CD14-positive monocyte (primary cell): Measurements from ENCODE around the gene SLC24A2. TPM values are rescaled to one million over a fixed set of nuclear protein-coding genes. Genes with fewer than 3 reads are reported as not detected.

Source experiments
- DNase-seq, 3 donors: peaks; one replicate each; pipeline ENCODE4 v3.0.0-alpha.2; 2011 to 2022
- H2AFZ ChIP-seq: 2 replicates; pipeline ENCODE4 v1.6.0; 2012; ENCODE audit warnings: mild to moderate bottlenecking, low read depth, low read length, inconsistent platforms; ENCODE audit not compliant: insufficient read depth, poor library complexity, severe bottlenecking
- H3K27ac ChIP-seq, 2 donors: 1 replicate in 1 of 2; 2 replicates in 1 of 2; pipeline ENCODE4 v1.5.1; 2012 to 2013; ENCODE audit warnings: low read length in 2 of 2, control low read depth in 1 of 2, inconsistent platforms in 1 of 2, low read depth in 1 of 2, mild to moderate bottlenecking in 1 of 2
- H3K27me3 ChIP-seq, 2 donors: one replicate each; pipeline versions ENCODE4 v1.6.0 to v1.6.1; 2011 to 2013; ENCODE audit warnings: low read length in 2 of 2; ENCODE audit not compliant: control insufficient read depth in 2 of 2, insufficient read depth in 2 of 2
- H3K36me3 ChIP-seq, 2 donors: replicated peaks in 1 of 2; 1 replicate in 1 of 2; 2 replicates in 1 of 2; pipeline versions ENCODE4 v1.5.1 to v1.6.1; 2012 to 2013; ENCODE audit warnings: low read length in 2 of 2, control low read depth in 1 of 2, inconsistent platforms in 1 of 2, mild to moderate bottlenecking in 1 of 2; ENCODE audit not compliant: insufficient read depth in 2 of 2, control insufficient read depth in 1 of 2
- H3K4me1 ChIP-seq, 2 donors: 1 replicate in 1 of 2; 2 replicates in 1 of 2; pipeline versions ENCODE4 v1.5.1 to v1.6.1; 2012 to 2013; ENCODE audit warnings: low read length in 2 of 2, control low read depth in 1 of 2, inconsistent platforms in 1 of 2, mild to moderate bottlenecking in 1 of 2, moderate library complexity in 1 of 2; ENCODE audit not compliant: insufficient read depth in 2 of 2, control insufficient read depth in 1 of 2
- H3K4me2 ChIP-seq: replicated peaks from 2 replicates; pipeline ENCODE3; 2012; ENCODE audit warnings: low read length, moderate library complexity, mild to moderate bottlenecking; ENCODE audit not compliant: poor library complexity, severe bottlenecking; ENCODE audit errors: extremely low read depth
- H3K4me3 ChIP-seq, 3 experiments: fragments of 200-600 bp in 1 of 3; sonication (generic) in 1 of 3; replicated peaks in 1 of 3; 1 replicate in 2 of 3; 2 replicates in 1 of 3; pipeline ENCODE4 v1.5.1; 2011 to 2013; ENCODE audit warnings: low read length in 3 of 3, mild to moderate bottlenecking in 3 of 3, control low read depth in 2 of 3, low read depth in 2 of 3, inconsistent platforms in 1 of 3, moderate library complexity in 1 of 3
- H3K79me2 ChIP-seq: 2 replicates; pipeline ENCODE4 v1.6.0; 2012; ENCODE audit warnings: mild to moderate bottlenecking, control low read depth, inconsistent platforms, low read length, moderate library complexity; ENCODE audit not compliant: insufficient read depth
- H3K9ac ChIP-seq: 2 replicates; pipeline ENCODE4 v1.6.0; 2017; ENCODE audit warnings: low read length, mild to moderate bottlenecking; ENCODE audit not compliant: insufficient read depth, poor library complexity, severe bottlenecking
- H3K9me3 ChIP-seq, 2 donors: replicated peaks in 1 of 2; 1 replicate in 1 of 2; 2 replicates in 1 of 2; pipeline versions ENCODE4 v1.5.1 to v1.6.1; 2012 to 2013; ENCODE audit warnings: low read length in 2 of 2, control low read depth in 1 of 2; ENCODE audit not compliant: control insufficient read depth in 1 of 2, insufficient read depth in 1 of 2
- H4K20me1 ChIP-seq: 2 replicates; pipeline ENCODE4 v1.6.0; 2012; ENCODE audit warnings: mild to moderate bottlenecking, low read length, control low read depth, moderate library complexity; ENCODE audit not compliant: insufficient read depth
- H3K27ac Mint-ChIP-seq, 7 donors: one replicate each; pipeline ENCODE4 v1.8.0; 2020; ENCODE audit warnings: mild to moderate bottlenecking in 7 of 7, mixed read lengths in 7 of 7, moderate library complexity in 6 of 7, inconsistent platforms in 2 of 7
- H3K27me3 Mint-ChIP-seq, 3 donors: one replicate each; pipeline ENCODE4 v1.8.0; 2021 to 2022; ENCODE audit warnings: low read depth in 3 of 3, mild to moderate bottlenecking in 3 of 3, mixed read lengths in 3 of 3, moderate library complexity in 3 of 3, inconsistent platforms in 1 of 3
- H3K36me3 Mint-ChIP-seq, 2 donors: one replicate each; pipeline ENCODE4 v1.8.0; 2020; ENCODE audit warnings: mixed read lengths in 2 of 2, inconsistent platforms in 1 of 2, mild to moderate bottlenecking in 1 of 2
- H3K4me1 Mint-ChIP-seq: one replicate; pipeline ENCODE4 v1.8.0; 2020; ENCODE audit warnings: mild to moderate bottlenecking, mixed read lengths
- H3K4me3 Mint-ChIP-seq, 2 donors: one replicate each; pipeline ENCODE4 v1.8.0; 2020; ENCODE audit warnings: mild to moderate bottlenecking in 2 of 2, mixed read lengths in 2 of 2, moderate library complexity in 1 of 2
- H3K9me3 Mint-ChIP-seq, 7 donors: one replicate each; pipeline ENCODE4 v1.8.0; 2020 to 2022; ENCODE audit warnings: mixed read lengths in 7 of 7, mild to moderate bottlenecking in 6 of 7, moderate library complexity in 6 of 7, inconsistent platforms in 2 of 7
- CTCF ChIP-seq: fragments of 200-600 bp; IDR thresholded peaks from one replicate; pipeline ENCODE4 v1.8.0; 2022; ENCODE audit warnings: antibody characterized with exemption, mild to moderate bottlenecking
- WGBS: methylation state at CpG from one replicate; pipeline ENCODE4 v1.1.5; 2013; ENCODE audit warnings: missing lambda C conversion rate; ENCODE audit not compliant: insufficient coverage; 5-methylcytosine and 5-hydroxymethylcytosine counted together
- intact Hi-C, 2 donors: fragments of 100-400 bp; cut with micrococcal nuclease; formaldehyde crosslinking; loops; one replicate each; pipeline versions ENCODE4 v1.15.0 to v1.15.1; 2023
- polyA plus RNA-seq, 3 donors: library from polyadenylated mRNA; depleted of rRNA in 1 of 3; unstranded in 2 of 3; stranded (reverse) in 1 of 3; fragments of 300-500 nt in 2 of 3; fragments of >200 nt in 1 of 3; fragmentation: Illumina TruSeq in 2 of 3; gene quantifications; 1 replicate in 2 of 3; 2 replicates in 1 of 3; pipeline ENCODE4 v1.2.3, GENCODE V29; 2012 to 2021

Gene SLC24A2
- polyA plus RNA-seq, 3 donors = not detected

DNA sequence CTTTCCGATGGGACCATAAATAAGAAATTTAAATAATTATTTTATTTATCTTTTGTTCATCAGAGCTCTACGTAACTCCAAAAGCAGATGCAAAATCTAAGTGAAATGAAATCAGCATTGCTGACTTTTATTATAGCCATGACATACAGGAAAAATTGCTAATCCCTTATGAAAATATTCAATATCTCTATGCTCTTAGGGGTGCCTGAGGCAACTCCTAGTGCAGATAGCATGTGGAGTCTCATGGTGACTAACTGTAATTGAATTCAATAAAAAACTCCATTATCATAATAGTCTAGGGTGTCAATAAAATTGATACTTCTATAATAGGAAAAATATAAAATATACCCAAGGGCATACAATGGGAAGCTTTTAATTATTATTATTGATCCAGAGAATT lies 42.6 kb downstream of the SLC24A2 start:
- no peak overlapping the region for H3K27ac Mint-ChIP-seq

DNA sequence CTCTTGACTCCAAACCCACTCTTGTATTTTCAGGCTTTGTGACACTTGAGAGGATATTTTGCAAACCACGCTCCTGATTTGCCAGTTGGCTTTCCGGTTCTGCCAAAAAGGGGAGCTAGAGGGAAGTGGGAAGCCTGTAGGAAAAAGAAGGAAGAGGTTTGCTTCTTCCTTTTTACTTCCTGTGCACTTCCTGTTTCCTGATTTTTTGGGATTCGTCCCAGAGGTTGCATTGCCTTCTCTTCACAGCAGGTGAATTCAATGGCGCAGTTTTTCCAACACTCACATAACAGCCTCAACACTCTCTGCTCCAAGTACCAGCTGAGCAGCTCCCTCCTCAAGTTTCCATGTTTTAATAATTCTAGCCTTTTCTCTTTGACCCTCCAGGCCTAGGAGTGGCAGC lies 47.7 kb downstream of the SLC24A2 start:
- H2AFZ ChIP-seq = no peak overlapping the region
- H3K79me2 ChIP-seq = no peaks in the 10 kb centered on the region
- no peaks in the 10 kb centered on the region for H3K36me3 ChIP-seq
- H3K4me1 Mint-ChIP-seq = no peaks in the 10 kb centered on the region
- H3K36me3 Mint-ChIP-seq = no peaks in the 10 kb centered on the region
- intact Hi-C loops = no loop called here
- H3K27me3 ChIP-seq = no peaks in the 10 kb centered on the region
- DNase-seq = no peak
- no peak overlapping the region for H3K4me3 Mint-ChIP-seq
- H3K4me1 ChIP-seq = no peaks in the 10 kb centered on the region
- H3K27me3 Mint-ChIP-seq = peaks cover 3% of the 10 kb centered on the region in 3 donors
- no peak overlapping the region for H3K27ac ChIP-seq
- no peaks in the 10 kb centered on the region for H3K9me3 ChIP-seq
- H3K4me2 ChIP-seq = no peak overlapping the region
- H4K20me1 ChIP-seq = no peaks in the 10 kb centered on the region
- H3K9me3 Mint-ChIP-seq = peaks cover 0 to 3% (median 0%) of the 10 kb centered on the region in 7 donors
- no peak overlapping the region for H3K9ac ChIP-seq
- 56% methylated on average over 2 of the region's 4 CpGs for WGBS
- H3K4me3 ChIP-seq = no peak overlapping the region
- no peak for TF ChIP-seq CTCF
- H3K27ac Mint-ChIP-seq = no peak overlapping the region

More for the DNA sequence above, 42.6 kb downstream of the SLC24A2 start:
- Histone ChIP-seq H3K4me1 (peaks cover 15 to 28% of the 10 kb centered on the region in 2 donors), H3K9ac (no peak overlapping the region), H3K27me3 (no peaks in the 10 kb centered on the region), H3K9me3 (no peaks in the 10 kb centered on the region), H3K79me2 (no peaks in the 10 kb centered on the region), H3K4me2 (no peak overlapping the region), H3K27ac (no peak overlapping the region), H4K20me1 (no peaks in the 10 kb centered on the region), H3K4me3 (no peak overlapping the region), H2AFZ (no peak overlapping the region), H3K36me3 (no peaks in the 10 kb centered on the region)
- intact Hi-C loops = no loop called here
- H3K36me3 Mint-ChIP-seq = no peaks in the 10 kb centered on the region
- no peak overlapping the region for H3K4me3 Mint-ChIP-seq
- TF ChIP-seq CTCF = no peak
- H3K4me1 Mint-ChIP-seq = peaks cover 20% of the 10 kb centered on the region
- DNase-seq = no peak
- peaks cover 0 to 5% (median 0%) of the 10 kb centered on the region in 7 donors for H3K9me3 Mint-ChIP-seq
- no CpG with 5 or more reads among the region's 2 CpGs for WGBS
- H3K27me3 Mint-ChIP-seq = peaks cover 0 to 2% (median under 1%) of the 10 kb centered on the region in 3 donors
